A673 (cell line): ENCODE measurements around the gene UBXN10. TPM values are rescaled to one million over a fixed set of nuclear protein-coding genes. Genes with fewer than 3 reads are reported as not detected.

Experiments used
- BruUV-seq: library from RNA; stranded (reverse); fragments of 400-500 nt; replicated peaks from 2 replicates; lab custom pipeline; 2021; lab: Mats Ljungman, UMichigan
- CTCF ChIA-PET: fragments of 300-600 bp; sonication (Branson Sonifier 250); formaldehyde crosslinking; loops from one replicate; lab custom pipeline; 2022; ENCODE audit warnings: antibody characterized with exemption; lab: Charles Lee
- POLR2A ChIA-PET: fragments of 300-600 bp; sonication (Branson Sonifier 250); formaldehyde crosslinking; loops from one replicate; lab custom pipeline; 2022; ENCODE audit warnings: antibody characterized with exemption; ENCODE audit not compliant: low non-redundant PET; lab: Charles Lee
- DNase-seq: peaks from one replicate; pipeline ENCODE4 v3.0.0-alpha.2; 2015; ENCODE audit warnings: low spot score
- H3K27ac ChIP-seq: fragments of 200-600 bp; sonication (generic); 2 replicates; pipeline ENCODE4 v1.5.1; 2016; ENCODE audit warnings: mixed run types, low read depth, mild to moderate bottlenecking, mixed read lengths, antibody characterized with exemption, low read length; ENCODE audit not compliant: poor library complexity, severe bottlenecking
- H3K27me3 ChIP-seq: fragments of 200-600 bp; sonication (generic); replicated peaks from 2 replicates; pipeline ENCODE4 v1.6.1; 2017; ENCODE audit warnings: mixed run types, low read depth, mild to moderate bottlenecking, mixed read lengths, antibody characterized with exemption, low read length; ENCODE audit not compliant: insufficient read depth, poor library complexity
- H3K36me3 ChIP-seq: fragments of 200-600 bp; sonication (generic); 2 replicates; pipeline ENCODE4 v1.6.1; 2016; ENCODE audit warnings: mixed run types, mild to moderate bottlenecking, mixed read lengths, antibody characterized with exemption, low read length; ENCODE audit not compliant: insufficient read depth, poor library complexity, severe bottlenecking
- H3K4me1 ChIP-seq: fragments of 200-600 bp; sonication (generic); 2 replicates; pipeline ENCODE4 v1.6.1; 2017; ENCODE audit warnings: mixed run types, mild to moderate bottlenecking, mixed read lengths, antibody characterized with exemption, low read length; ENCODE audit not compliant: insufficient read depth, poor library complexity, severe bottlenecking
- H3K4me3 ChIP-seq: fragments of 200-600 bp; sonication (generic); 2 replicates; pipeline ENCODE4 v1.5.1; 2016; ENCODE audit warnings: low read depth, mixed run types, mild to moderate bottlenecking, mixed read lengths, low read length; ENCODE audit not compliant: poor library complexity, severe bottlenecking
- H3K9me3 ChIP-seq: fragments of 200-600 bp; sonication (generic); 2 replicates; pipeline ENCODE4 v1.6.1; 2016; ENCODE audit warnings: mixed run types, low read depth, mild to moderate bottlenecking, mixed read lengths, antibody characterized with exemption, low read length; ENCODE audit not compliant: poor library complexity, severe bottlenecking
- EZH2 ChIP-seq: fragments of 200-600 bp; sonication (generic); IDR thresholded peaks from 2 replicates; pipeline ENCODE4 v1.6.1; 2017; ENCODE audit warnings: borderline replicate concordance, low read depth, mild to moderate bottlenecking, mixed read lengths, antibody characterized with exemption, low read length; ENCODE audit not compliant: poor library complexity, severe bottlenecking
- intact Hi-C: fragments of 100-400 bp; cut with micrococcal nuclease; formaldehyde crosslinking; loops from one replicate; pipeline ENCODE4 v1.10.0; 2022; ENCODE audit not compliant: unreplicated experiment
- total RNA-seq: library from RNA; stranded (reverse); gene quantifications from 2 replicates; pipeline ENCODE4 v1.2.3, GENCODE V29; 2021
- TF ChIP-seq, protein P1 (sequence below): fragments of 300-800, 200-600 bp; sonication (generic); conservative IDR thresholded peaks from 2 replicates; pipeline ENCODE4 v1.5.1; 2017; ENCODE audit warnings: low read depth, mild to moderate bottlenecking, antibody characterized with exemption, low read length, moderate library complexity, mixed read lengths

Gene UBXN10
- total RNA-seq, 1 experiment from 2014 or later: not detected

DNA sequence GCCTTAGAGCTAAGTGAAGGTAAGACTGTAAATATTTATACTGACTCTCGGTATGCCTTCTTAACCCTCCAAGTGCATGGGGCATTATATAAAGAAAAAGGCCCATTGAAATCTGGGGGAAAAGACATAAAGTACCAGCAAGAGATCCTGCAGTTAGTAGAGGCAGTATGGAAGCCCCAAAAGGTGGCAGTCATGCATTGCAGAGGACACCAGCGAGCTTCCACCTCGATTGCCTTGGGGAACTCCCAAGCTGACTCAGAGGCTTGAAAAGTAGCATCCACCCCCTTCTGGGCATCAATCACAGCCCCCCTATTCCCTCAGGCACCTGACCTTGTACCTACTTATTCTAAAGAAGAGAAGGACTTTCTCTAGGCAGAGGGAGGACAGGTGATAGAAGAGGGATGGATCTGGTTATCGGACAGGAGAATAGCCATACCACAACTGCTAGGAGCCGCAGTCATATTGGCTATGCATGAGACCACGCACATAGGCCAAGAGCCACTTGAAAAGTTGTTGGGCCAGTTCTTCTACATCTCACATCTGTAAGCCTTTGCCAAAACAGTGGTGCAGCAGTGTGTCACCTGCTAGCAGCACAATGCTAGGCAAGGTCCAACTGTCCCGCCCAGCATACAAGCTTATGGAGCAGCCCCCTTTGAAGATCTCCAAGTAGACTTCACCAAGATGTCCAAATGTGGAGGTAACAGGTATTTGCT is 27.4 kb upstream of the UBXN10 start:
- Histone ChIP-seq H3K4me3 (no peak overlapping the region), H3K27ac (no peak overlapping the region), H3K9me3 (peaks cover 20% of the 10 kb centered on the region), H3K36me3 (no peaks in the 10 kb centered on the region), H3K27me3 (no peaks in the 10 kb centered on the region), H3K4me1 (no peaks in the 10 kb centered on the region)
- intact Hi-C loops: loop anchor here (10.0 kb wide), 1 partner anchor 184 kb away; the partner anchor contains the start of gene PLA2G2A
- no TSS peak for BruUV-seq
- ChIA-PET CTCF (no interaction called here), POLR2A (no interaction called here)
- no peak for DNase-seq
- no peak for TF ChIP-seq EZH2
- TF ChIP-seq, protein P1, sequence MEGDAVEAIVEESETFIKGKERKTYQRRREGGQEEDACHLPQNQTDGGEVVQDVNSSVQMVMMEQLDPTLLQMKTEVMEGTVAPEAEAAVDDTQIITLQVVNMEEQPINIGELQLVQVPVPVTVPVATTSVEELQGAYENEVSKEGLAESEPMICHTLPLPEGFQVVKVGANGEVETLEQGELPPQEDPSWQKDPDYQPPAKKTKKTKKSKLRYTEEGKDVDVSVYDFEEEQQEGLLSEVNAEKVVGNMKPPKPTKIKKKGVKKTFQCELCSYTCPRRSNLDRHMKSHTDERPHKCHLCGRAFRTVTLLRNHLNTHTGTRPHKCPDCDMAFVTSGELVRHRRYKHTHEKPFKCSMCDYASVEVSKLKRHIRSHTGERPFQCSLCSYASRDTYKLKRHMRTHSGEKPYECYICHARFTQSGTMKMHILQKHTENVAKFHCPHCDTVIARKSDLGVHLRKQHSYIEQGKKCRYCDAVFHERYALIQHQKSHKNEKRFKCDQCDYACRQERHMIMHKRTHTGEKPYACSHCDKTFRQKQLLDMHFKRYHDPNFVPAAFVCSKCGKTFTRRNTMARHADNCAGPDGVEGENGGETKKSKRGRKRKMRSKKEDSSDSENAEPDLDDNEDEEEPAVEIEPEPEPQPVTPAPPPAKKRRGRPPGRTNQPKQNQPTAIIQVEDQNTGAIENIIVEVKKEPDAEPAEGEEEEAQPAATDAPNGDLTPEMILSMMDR: no peak

DNA sequence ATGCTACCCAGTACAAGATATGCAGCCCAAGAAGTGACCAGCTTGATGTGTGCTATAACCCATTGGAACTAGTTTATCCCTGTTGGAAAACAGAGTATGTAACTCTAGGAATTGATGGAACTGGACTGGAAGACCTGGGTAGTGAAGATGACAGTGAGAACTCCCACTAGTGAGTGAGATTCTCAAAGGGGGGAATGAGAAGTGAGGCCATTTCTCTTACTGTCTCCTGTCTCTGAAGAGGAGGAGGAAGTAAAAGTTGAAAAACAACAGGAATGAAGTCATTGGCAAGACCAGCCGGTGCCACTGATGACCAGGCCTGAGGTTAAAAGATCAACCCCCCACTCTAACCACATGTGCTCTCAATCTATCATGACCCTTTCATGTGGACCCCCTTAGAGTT is 25.9 kb upstream of the UBXN10 start:
- intact Hi-C loops: no loop called here
- no peak for DNase-seq
- CTCF ChIA-PET: no interaction called here
- no peak overlapping the region for H3K27ac ChIP-seq
- BruUV-seq: no TSS peak
- POLR2A ChIA-PET: no interaction called here
- no peak overlapping the region for H3K4me3 ChIP-seq
- no peak for TF ChIP-seq EZH2
- TF ChIP-seq, protein P1: no peak
- no peaks in the 10 kb centered on the region for H3K36me3 ChIP-seq
- no peaks in the 10 kb centered on the region for H3K4me1 ChIP-seq
- peaks cover 20% of the 10 kb centered on the region for H3K9me3 ChIP-seq
- H3K27me3 ChIP-seq: peaks cover 8% of the 10 kb centered on the region

DNA sequence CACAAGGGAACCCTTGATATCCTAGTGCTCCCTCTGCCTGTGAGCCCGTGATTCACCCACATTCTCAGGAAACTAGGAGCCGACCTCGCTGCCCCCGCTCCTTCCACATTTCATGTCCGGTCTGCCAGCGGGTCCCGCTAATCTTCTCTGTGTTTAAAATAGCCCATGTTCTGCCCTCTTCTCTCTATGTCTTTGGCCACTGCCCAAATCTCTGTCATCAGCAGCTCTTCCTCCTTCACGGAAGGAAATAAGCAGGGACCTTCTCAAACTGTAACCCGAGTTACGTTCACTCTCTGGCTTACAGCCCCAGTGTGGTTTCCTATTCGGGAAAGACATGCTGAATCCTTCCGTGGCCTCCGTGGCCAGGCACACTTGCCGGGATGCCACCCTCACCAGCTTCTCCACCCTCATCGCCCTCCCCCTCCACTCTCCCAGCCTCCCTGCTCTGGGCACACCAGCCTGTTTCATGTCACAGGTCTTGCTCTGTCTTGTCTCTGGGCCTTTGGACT is 21.1 kb upstream of the UBXN10 start:
- peaks cover 18% of the 10 kb centered on the region for H3K27me3 ChIP-seq
- DNase-seq: no peak
- no peak overlapping the region for H3K4me3 ChIP-seq
- intact Hi-C loops: no loop called here
- TF ChIP-seq EZH2: no peak
- TF ChIP-seq, protein P1: no peak
- no peak overlapping the region for H3K27ac ChIP-seq
- CTCF ChIA-PET: no interaction called here
- BruUV-seq: no TSS peak
- H3K36me3 ChIP-seq: no peaks in the 10 kb centered on the region
- no peaks in the 10 kb centered on the region for H3K4me1 ChIP-seq
- POLR2A ChIA-PET: no interaction called here
- H3K9me3 ChIP-seq: peaks cover 13% of the 10 kb centered on the region
